ENCODE results near the gene TMOD4.

TMOD4 gene

GRCh38 chr1:151175041-151175741, 590 bp downstream of the TMOD4 start:
- DNase-seq = no peak

DNA sequence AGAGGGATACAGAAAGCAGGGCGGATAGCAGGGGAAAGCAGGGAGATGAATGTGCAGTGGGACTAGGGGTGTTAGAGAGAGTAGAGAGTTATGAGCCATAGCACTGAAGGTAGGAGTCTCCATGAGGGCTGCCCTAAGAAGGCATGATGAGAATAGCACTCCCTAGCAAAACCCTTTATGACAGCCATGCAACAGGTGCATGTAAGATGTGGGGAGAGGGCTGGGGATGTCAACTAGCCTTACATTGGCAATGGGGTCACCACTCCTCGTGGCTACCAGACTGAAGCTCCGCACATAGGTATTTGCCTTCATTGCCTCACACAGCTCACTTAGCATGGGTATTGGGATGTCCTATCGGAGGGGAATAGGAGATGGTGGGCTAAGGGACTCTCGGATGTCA, 4.6 kb downstream of the TMOD4 start:
- no peak for DNase-seq

DNA sequence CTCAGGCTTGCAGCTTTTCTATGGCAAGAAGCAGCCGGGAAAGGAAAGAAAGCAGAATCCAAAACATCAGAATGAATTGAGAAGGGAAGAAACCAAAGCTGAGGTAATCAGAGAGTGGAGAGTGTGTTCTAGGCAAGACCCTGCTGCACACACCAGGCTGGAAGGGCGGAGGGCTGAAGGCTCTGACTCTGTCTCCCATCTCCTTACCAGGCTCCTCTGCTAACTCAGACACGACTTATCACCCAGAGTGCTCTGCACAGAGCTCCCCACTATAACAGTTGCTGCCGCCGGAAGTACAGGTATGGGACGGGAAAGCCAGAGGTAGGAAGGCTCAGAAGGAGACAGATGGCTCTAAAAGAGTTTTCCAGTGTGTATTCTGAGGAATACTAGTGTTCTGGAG, 8.7 kb downstream of the TMOD4 start:
- no peak for DNase-seq

GRCh38 chr1:151166505-151166956, 9.2 kb downstream of the TMOD4 start:
- no peak for DNase-seq

DNA sequence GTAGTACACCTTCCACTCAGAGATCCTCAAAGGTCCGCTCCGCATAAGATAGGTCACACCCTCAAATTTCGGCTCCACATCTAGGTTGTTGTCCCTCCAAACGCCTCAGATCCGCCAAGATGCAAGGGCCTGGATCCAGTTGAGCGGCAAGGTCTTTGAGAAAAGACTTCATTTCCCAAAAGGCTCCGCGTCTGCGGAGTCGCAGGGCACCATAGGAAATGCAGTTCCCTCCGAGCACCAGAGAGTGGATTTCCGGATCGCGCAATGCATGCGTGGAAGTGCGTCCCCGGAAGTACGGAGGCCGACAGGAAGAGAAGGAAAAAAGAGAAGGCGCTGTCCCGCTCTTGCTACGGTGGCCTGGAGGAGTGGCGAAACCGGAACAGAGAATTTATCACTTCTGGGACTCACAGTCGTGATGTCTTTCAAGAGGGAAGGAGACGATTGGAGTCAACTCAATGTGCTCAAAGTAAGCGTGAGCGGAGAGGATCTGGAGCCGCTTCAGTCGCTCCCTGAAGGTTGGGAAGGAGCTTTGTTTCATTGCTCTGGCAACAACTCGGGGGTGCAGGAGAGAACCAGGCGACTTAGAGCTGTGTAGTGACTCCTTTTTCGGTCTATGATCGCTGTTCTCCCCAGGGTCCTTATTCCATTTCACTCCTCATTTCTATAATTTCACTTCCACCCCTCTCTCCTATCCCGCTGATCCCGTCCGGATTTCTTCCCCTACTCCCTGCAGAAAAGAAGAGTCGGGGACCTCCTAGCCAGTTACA, 9.9 kb downstream of the TMOD4 start, which contains the start of the genes LYSMD1 and SCNM1:
Gene LYSMD1, minus strand, starts transcription at position 165 of the 767 bp plus-strand sequence. CDS start 644 bp downstream, outside the sequence.
Gene SCNM1, plus strand, starts transcription at position 407 of the 767 bp plus-strand sequence. Its CDS starts 9 bp downstream, at position 416.
- DNase-seq = peak; percentile 97

DNA sequence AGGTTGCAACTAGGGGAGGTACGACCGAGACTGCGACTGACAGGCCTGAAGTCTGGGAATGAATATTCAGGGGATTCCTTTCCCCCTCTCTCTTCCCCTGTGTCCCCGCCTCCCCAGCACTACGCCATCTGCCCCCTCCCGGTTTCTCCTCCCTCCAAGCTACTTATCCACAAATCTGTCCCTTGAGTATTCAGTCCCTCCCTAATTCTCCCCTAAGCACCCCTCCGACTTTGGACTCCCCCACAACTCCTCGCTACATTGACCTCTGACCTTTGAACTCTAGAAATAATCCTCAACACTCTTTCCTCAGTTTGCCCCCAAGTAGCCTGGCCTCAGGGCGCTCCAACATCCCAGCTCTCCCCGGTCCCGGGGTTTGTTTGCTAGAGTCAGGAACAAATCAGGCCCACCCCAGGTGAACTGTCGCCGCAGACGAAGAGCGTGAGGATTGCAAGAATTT, 10.5 kb downstream of the TMOD4 start:
- no peak for DNase-seq

DNA sequence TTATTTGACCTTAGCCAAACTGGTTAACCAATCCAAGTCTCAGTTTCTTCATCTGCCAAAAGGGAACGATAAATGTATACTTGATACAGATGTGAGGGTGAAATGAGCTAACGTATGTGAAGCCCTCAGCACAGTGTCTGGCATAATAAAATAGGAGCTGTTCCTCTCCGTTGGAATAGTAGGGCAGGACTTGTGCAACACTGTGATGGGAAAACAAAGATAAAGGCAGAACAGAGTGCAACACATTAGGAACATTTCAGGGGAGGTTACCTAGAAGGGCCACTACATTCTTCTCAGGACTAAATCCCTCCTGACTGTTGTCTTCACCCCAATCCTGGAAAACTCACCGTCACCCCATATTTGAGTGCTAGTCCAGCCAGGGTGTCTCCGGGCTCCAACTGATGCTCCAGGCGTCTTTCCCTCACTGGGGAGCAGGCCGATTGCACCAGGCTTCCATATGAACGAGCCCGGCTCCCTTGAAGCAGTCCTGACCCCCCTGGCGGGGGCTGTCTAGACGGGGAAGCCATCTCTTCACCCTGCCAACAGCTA, 11.0 kb downstream of the TMOD4 start:
- DNase-seq = no peak

DNA sequence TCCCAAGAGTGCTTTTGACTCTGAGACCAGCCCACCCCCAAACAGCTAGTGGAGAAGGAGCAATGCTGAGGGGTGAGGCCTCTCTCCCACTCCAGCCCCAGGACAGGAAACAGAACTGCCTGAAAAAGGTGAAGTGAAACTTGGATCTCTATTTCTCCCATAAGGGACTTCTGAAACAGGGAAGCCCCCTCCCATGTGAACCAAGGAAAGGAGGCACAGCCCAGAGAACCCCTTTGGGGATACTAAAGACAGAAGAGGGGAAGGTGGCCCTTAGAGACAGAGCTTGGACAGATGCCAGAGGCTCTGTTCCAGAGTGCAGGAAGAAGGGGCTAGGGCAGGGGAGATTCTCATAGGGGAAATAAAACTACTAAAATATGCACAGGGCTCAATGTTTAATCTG, 16.4 kb downstream of the TMOD4 start:
- DNase-seq = no peak

DNA sequence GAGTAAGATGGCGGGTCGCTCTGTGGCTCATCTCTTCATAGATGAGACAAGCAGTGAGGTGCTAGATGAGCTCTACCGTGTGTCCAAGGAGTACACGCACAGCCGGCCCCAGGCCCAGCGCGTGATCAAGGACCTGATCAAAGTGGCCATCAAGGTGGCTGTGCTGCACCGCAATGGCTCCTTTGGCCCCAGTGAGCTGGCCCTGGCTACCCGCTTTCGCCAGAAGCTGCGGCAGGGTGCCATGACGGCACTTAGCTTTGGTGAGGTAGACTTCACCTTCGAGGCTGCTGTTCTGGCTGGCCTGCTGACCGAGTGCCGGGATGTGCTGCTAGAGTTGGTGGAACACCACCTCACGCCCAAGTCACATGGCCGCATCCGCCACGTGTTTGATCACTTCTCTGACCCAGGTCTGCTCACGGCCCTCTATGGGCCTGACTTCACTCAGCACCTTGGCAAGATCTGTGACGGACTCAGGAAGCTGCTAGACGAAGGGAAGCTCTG, 17.0 kb downstream of the TMOD4 start:
- DNase-seq = peak; percentile 31

GRCh38 chr1:151158326-151158725, 17.5 kb downstream of the TMOD4 start:
- peak; percentile 73 for DNase-seq

DNA sequence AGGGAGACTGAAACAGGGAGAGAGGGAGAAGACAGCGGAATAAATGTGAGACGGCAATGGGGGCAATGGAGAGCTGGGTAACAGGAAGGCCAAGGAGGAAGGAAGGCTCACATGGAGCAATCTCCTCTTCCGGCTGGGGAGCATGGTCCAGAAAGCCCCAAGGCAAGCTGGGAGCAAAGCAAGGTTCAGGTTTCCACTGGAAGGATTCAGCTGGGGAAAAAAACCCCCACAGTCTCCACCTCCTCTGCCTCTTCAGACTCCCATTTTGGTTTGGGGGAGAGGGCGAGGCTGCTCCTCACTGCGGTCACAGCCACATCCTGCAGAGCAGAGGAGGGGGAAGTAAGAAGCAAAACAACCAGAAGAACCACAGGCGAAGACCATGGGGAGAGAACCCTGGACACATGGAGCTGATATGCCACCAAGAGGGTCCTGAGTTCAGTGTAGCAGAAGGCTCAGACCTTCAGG, 18.7 kb downstream of the TMOD4 start:
- DNase-seq = peak; percentile 79

GRCh38 chr1:151156515-151156819, 19.3 kb downstream of the TMOD4 start, which contains the start of gene TNFAIP8L2:
Gene TNFAIP8L2 (plus strand): TSS chr1:151156649. CDS start chr1:151158698, 2,049 bp downstream.
- DNase-seq = peak; percentile 93

DNA sequence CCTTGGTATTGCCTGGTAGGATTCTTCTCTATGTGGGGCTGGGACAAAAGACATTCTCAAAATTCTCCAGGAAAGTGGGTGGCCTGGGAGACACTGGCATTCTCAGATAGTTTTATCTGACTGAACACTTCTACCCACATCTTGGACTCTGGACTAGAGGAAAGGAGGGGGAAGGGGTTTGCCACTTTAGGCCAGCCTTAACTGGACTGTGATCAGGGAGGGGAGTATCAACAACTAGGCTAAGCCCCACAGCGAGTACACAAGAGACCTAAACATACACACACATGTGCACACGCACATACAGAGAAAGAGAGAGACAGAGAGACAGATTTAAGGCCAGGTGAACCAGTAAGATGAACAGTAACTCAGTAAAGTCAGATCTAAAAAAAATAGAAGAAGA, 28.1 kb downstream of the TMOD4 start:
- DNase-seq = no peak

DNA sequence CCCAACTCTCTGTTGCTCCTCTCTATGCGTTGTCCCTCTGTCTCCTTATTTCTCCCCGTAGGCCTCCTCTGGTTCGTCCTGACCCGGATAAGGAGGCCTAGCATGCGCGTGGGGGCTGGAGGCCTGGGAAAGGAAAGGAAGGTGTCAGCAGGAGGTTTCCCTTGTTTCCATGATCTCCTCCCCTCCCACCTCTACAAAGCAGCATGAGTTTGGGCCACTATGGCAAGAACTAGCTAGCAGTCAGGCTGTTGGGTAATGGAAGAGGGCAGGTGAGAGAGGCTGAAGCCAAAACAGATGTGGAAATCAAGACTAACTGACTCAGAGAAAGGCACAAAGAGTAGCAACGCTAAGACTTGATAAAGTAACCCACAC, 28.7 kb downstream of the TMOD4 start:
- no peak for DNase-seq

- DNase-seq = peak; percentile 94
Observed at GRCh38 chr1:151146412-151147131, 29.2 kb downstream of the TMOD4 start, which contains the start of gene SEMA6C. Gene SEMA6C (minus strand): TSS chr1:151146631. CDS start chr1:151142621, 4,010 bp downstream.

DNA sequence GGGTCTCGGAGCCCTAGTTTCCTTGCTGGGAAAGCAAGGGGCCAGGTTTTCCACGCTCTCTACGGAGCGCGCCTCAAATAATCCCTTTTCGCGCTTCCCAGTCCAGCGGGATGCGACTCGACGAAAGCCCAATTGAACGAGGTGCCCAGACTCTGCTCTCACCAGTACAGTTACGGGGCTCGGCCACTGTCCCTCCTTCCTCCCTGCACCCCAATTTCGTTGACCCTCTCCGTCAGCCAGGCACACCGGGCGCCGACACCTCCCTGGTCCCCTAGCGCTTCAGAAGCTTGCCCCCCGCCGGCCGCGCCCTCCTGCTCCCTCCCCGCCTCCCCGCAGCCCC, 29.7 kb downstream of the TMOD4 start:
- no peak for DNase-seq

GRCh38 chr1:151145304-151146071, 30.3 kb downstream of the TMOD4 start:
- peak; percentile 45 for DNase-seq

DNA sequence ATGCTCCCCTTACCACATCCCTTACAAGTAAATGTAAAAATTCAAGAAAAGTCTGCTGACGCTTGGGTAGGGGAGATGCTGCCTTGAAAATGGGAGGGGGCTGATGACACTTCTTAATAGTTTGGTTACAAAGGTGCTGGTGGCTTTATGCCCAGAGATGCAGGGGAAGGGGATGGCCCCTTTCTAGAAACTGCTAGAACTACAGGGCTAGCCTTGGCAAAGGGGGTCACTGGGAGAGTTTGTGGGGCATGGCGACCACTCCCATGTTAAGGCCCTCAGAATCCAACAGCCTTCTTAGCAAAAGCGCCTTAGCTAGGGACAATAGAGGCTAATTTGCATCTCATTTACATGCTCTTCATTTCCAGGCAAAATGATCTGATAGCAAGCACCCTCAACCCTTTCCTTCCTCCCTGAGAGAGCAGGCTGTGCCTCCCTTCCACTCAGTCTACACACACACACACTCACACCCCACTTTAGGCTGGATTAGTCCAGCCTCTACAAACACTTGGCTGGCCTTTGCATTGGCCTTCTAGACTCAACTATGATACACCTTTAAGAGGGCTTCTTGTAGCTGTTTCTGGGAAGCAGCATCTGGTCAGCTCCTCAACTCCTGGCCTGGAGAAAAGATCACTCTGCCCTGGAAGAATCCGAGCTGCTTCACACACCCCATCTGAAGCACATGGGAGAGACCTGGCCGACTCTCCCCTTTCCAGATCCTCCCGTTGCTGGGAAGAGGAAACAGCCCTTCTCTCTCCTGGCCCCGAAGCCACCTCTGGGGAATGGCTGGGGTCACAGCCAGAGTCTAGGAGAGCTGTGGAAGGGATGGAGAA, 31.1 kb downstream of the TMOD4 start:
- no peak for DNase-seq

GRCh38 chr1:151143986-151144385, 31.8 kb downstream of the TMOD4 start:
- DNase-seq = no peak

DNA sequence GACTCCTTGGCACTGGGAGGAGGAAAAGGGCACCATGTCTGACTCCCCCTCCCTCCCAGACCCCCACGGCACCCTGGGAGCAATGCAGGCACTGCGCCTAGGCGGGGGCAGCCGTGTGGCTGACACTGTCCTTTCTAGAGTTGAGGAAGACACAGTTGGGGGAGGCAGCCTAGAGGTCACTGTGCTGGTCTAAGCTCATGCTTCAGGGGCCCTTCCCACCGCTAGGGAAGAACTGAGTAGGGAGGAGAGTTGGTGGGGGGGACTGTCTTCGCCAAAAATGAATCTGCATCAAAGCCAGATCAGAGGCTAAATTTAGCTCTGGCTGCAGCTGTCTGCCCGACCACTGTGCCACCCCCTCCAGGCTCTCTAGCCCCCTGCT, 32.7 kb downstream of the TMOD4 start:
- DNase-seq = no peak

DNA sequence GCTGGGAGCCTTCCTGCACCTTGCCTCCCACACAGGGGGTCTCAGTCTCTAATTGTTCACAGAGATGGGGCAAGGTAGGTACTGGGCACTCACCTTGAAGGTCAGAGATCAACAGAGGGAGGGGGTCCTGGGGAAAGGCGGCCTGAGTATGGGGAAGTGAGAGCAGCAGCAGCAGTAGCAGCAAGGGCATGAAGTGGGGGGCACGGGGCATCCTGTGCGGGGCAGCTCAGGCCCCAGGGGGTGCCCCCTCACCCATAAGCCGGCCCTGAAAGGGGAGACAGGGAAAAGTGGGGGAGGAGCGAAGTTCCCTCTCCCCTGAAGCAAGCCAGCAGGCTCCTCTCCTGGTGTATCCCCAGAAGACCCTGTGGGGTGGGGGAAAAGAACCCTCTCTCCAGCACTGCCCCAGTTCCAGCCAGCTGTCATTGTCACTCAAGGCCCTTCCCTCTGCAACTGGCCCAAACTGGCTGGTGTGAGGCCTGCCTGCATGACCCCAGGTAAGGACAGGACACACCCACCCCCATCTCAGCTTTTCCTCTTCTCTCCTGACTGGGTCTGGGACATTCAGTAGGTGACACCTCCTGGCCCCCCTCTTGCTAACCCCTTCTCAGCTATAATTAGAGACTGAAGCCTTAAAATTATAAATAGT, 33.2 kb downstream of the TMOD4 start:
- no peak for DNase-seq
